ENCODE results near the gene AKR7A3. TPM values are rescaled to one million over a fixed set of nuclear protein-coding genes. Genes with fewer than 3 reads are reported as not detected.
A peak's percentile ranks its signal among the peaks of the same experiment; 100 is the strongest.
"Not testable (repeated sequence)": the region's sequence is repeated elsewhere in the genome, so short reads cannot be mapped to it uniquely, and the experiment has no call there.

The AKR7A3 gene
- total RNA-seq, 1 experiment from 2014 or later, result 0.40 TPM

GRCh38 chr1:19285366-19285765 is 3.2 kb downstream of the AKR7A3 start:
- ATAC-seq, result peak; percentile 45
- POLR2A ChIA-PET (ENCODE audit: unreplicated experiment); CTCF ChIA-PET: not testable (repeated sequence)

GRCh38 chr1:19284881-19285280 is 3.7 kb downstream of the AKR7A3 start:
- no peak for ATAC-seq
- no peaks in the 10 kb centered on the region for H3F3A ChIP-seq (ENCODE audit: low read length, unreplicated experiment)
- H3K36me3 ChIP-seq (ENCODE audit: low read depth, low read length), result no peaks in the 10 kb centered on the region
- no peaks in the 10 kb centered on the region for H3K27me3 ChIP-seq (ENCODE audit: low read length)
- no peak overlapping the region for H3K27ac ChIP-seq (ENCODE audit: low read length)
- TF ChIP-seq EZH2phosphoT487 (IDR thresholded peaks at IDR 0.05; ENCODE audit: borderline replicate concordance, low read length) (no peak), CTCF (conservative IDR thresholded peaks at IDR 0.05; ENCODE audit: low read depth, low read length) (no peak), EZH2 (IDR thresholded peaks at IDR 0.05; ENCODE audit: low read length, unreplicated experiment) (no peak)
- H3K9ac ChIP-seq (ENCODE audit: low read length), result no peak overlapping the region
- no TSS peak for BruUV-seq (replicated peaks)
- H2AFZ ChIP-seq (ENCODE audit: low read length), result no peak overlapping the region
- ChIA-PET CTCF (no interaction called here), POLR2A (ENCODE audit: unreplicated experiment) (no interaction called here)
- H3K9me2 ChIP-seq (replicated peaks; ENCODE audit: low read length), result no peaks in the 10 kb centered on the region
- H3K9me3 ChIP-seq (ENCODE audit: low read length), result no peaks in the 10 kb centered on the region
- no peak overlapping the region for H3K4me3 ChIP-seq (ENCODE audit: low read length)
- no peaks in the 10 kb centered on the region for H3K79me2 ChIP-seq (ENCODE audit: low read length)
- no peak for DNase-seq
- intact Hi-C loops (cut with micrococcal nuclease), result no loop called here
- no peak overlapping the region for H3K4me2 ChIP-seq (ENCODE audit: low read length)
- H4K20me1 ChIP-seq (ENCODE audit: low read length), result no peaks in the 10 kb centered on the region
- H3K4me1 ChIP-seq (ENCODE audit: insufficient read depth, low read length), result peaks cover 4% of the 10 kb centered on the region; the same call in 1 of the 2 replicates

More at GRCh38 chr1:19285366-19285765, 3.2 kb downstream of the AKR7A3 start:
- DNase-seq; H3K9me3 ChIP-seq (ENCODE audit: low read length); H3K79me2 ChIP-seq (ENCODE audit: low read length); intact Hi-C loops (cut with micrococcal nuclease); BruUV-seq (replicated peaks); H3K4me3 ChIP-seq (ENCODE audit: low read length); H3K36me3 ChIP-seq (ENCODE audit: low read depth, low read length); H3K27me3 ChIP-seq (ENCODE audit: low read length); H4K20me1 ChIP-seq (ENCODE audit: low read length); H2AFZ ChIP-seq (ENCODE audit: low read length); H3F3A ChIP-seq (ENCODE audit: low read length, unreplicated experiment); H3K4me2 ChIP-seq (ENCODE audit: low read length); H3K4me1 ChIP-seq (ENCODE audit: insufficient read depth, low read length); H3K9ac ChIP-seq (ENCODE audit: low read length); H3K9me2 ChIP-seq (replicated peaks; ENCODE audit: low read length); H3K27ac ChIP-seq (ENCODE audit: low read length): not testable (repeated sequence)

GRCh38 chr1:19283891-19284290 is 4.7 kb downstream of the AKR7A3 start:
- ChIA-PET POLR2A (ENCODE audit: unreplicated experiment) (no interaction called here), CTCF (no interaction called here)
- Histone ChIP-seq H3K9me2 (replicated peaks; ENCODE audit: low read length) (no peaks in the 10 kb centered on the region), H2AFZ (ENCODE audit: low read length) (no peak overlapping the region), H3K4me3 (ENCODE audit: low read length) (no peak overlapping the region), H4K20me1 (ENCODE audit: low read length) (no peaks in the 10 kb centered on the region), H3K36me3 (ENCODE audit: low read depth, low read length) (no peaks in the 10 kb centered on the region), H3K9me3 (ENCODE audit: low read length) (no peaks in the 10 kb centered on the region), H3K27ac (ENCODE audit: low read length) (no peak overlapping the region), H3K9ac (ENCODE audit: low read length) (no peak overlapping the region), H3K4me2 (ENCODE audit: low read length) (no peak overlapping the region), H3K79me2 (ENCODE audit: low read length) (no peaks in the 10 kb centered on the region), H3K4me1 (ENCODE audit: insufficient read depth, low read length) (peaks cover 4% of the 10 kb centered on the region; the same call in 1 of the 2 replicates), H3K27me3 (ENCODE audit: low read length) (no peaks in the 10 kb centered on the region), H3F3A (ENCODE audit: low read length, unreplicated experiment) (no peaks in the 10 kb centered on the region)
- DNase-seq (no peak), ATAC-seq (no peak)
- BruUV-seq (replicated peaks), result no TSS peak
- TF ChIP-seq CTCF (conservative IDR thresholded peaks at IDR 0.05; ENCODE audit: low read depth, low read length) (no peak), EZH2 (IDR thresholded peaks at IDR 0.05; ENCODE audit: low read length, unreplicated experiment) (no peak), EZH2phosphoT487 (IDR thresholded peaks at IDR 0.05; ENCODE audit: borderline replicate concordance, low read length) (no peak)
- intact Hi-C loops (cut with micrococcal nuclease), result no loop called here

Data from PC-3 (cell line).